IMR-90 (cell line): ENCODE results near the gene PRICKLE2. TPM values are rescaled to one million over a fixed set of nuclear protein-coding genes. Genes with fewer than 3 reads are reported as not detected.

Source experiments
- ATAC-seq: fragments of 200-7000 bp; cut with Tn5 transposase; 2 replicates; pipeline ENCODE4 v1.9.1; 2020; ENCODE audit warnings: low read depth, mild to moderate bottlenecking, moderate library complexity
- BruUV-seq: library from RNA; stranded (reverse); fragments of 400-500 nt; replicated peaks from 2 replicates; lab custom pipeline; 2021; lab: Mats Ljungman, UMichigan
- CTCF ChIA-PET: fragments of 300-600 bp; formaldehyde crosslinking; extraction: SDS; loops from one replicate; lab custom pipeline; 2021; ENCODE audit warnings: antibody characterized with exemption; lab: Yijun Ruan, JAX
- POLR2A ChIA-PET: fragments of 300-600 bp; sonication (Branson Sonifier 250); formaldehyde crosslinking; loops from one replicate; lab custom pipeline; 2022; ENCODE audit warnings: antibody characterized with exemption; ENCODE audit not compliant: unreplicated experiment; lab: Charles Lee
- DNase-seq: peaks from one replicate; pipeline ENCODE4 v3.0.0; 2013
- H2AFZ ChIP-seq: replicated peaks from 2 replicates; pipeline ENCODE3; 2013; ENCODE audit warnings: low read length, mild to moderate bottlenecking; ENCODE audit not compliant: poor library complexity
- H2AK5ac ChIP-seq: 2 replicates; pipeline ENCODE4 v1.6.1; 2013; ENCODE audit warnings: low read depth, low read length, inconsistent platforms
- H2AK9ac ChIP-seq: replicated peaks from 2 replicates; pipeline ENCODE3; 2013; ENCODE audit warnings: mild to moderate bottlenecking, low read depth, low read length, moderate library complexity; ENCODE audit not compliant: poor library complexity
- H2BK120ac ChIP-seq: 2 replicates; pipeline ENCODE4 v1.6.1; 2013; ENCODE audit warnings: low read depth, low read length, inconsistent platforms
- H2BK15ac ChIP-seq: 3 replicates; pipeline ENCODE4 v1.6.1; 2013; ENCODE audit warnings: low read depth, low read length, inconsistent platforms
- H2BK20ac ChIP-seq: 2 replicates; pipeline ENCODE4 v1.6.1; 2013; ENCODE audit warnings: low read depth, mild to moderate bottlenecking, inconsistent platforms, low read length, moderate library complexity
- H2BK5ac ChIP-seq: 2 replicates; pipeline ENCODE4 v1.6.1; 2013; ENCODE audit warnings: mild to moderate bottlenecking, low read depth, low read length, inconsistent platforms; ENCODE audit not compliant: poor library complexity, severe bottlenecking
- H3K14ac ChIP-seq: replicated peaks from 2 replicates; pipeline ENCODE4 v1.6.1; 2013; ENCODE audit warnings: low read depth, low read length, inconsistent platforms
- H3K18ac ChIP-seq: 2 replicates; pipeline ENCODE4 v1.6.1; 2013; ENCODE audit warnings: low read depth, low read length, control low read depth
- H3K23ac ChIP-seq: 2 replicates; pipeline ENCODE4 v1.6.1; 2013; ENCODE audit warnings: low read depth, low read length, inconsistent platforms
- H3K27ac ChIP-seq: 2 replicates; pipeline ENCODE4 v1.5.1; 2013; ENCODE audit warnings: mild to moderate bottlenecking, control low read depth, low read length; ENCODE audit not compliant: insufficient read depth
- H3K27me3 ChIP-seq: 2 replicates; pipeline ENCODE4 v1.6.1; 2013; ENCODE audit warnings: low read length; ENCODE audit not compliant: control insufficient read depth, insufficient read depth
- H3K36me3 ChIP-seq: 2 replicates; pipeline ENCODE4 v1.6.1; 2013; ENCODE audit warnings: low read length, mixed read lengths; ENCODE audit not compliant: control insufficient read depth, insufficient read depth
- H3K4ac ChIP-seq: 2 replicates; pipeline ENCODE4 v1.6.1; 2013; ENCODE audit warnings: low read depth, low read length, inconsistent platforms
- H3K4me1 ChIP-seq: 2 replicates; pipeline ENCODE4 v1.6.1; 2013; ENCODE audit warnings: low read length, mixed read lengths; ENCODE audit not compliant: control insufficient read depth, insufficient read depth
- H3K4me2 ChIP-seq: 2 replicates; pipeline ENCODE4 v1.6.1; 2013; ENCODE audit warnings: low read depth, mild to moderate bottlenecking, control low read depth, low read length, moderate library complexity
- H3K4me3 ChIP-seq: 2 replicates; pipeline ENCODE4 v1.5.1; 2013; ENCODE audit warnings: low read depth, mild to moderate bottlenecking, control low read depth, low read length, moderate library complexity; ENCODE audit not compliant: insufficient read depth
- H3K56ac ChIP-seq: 2 replicates; pipeline ENCODE4 v1.6.1; 2013; ENCODE audit warnings: low read length, inconsistent platforms; ENCODE audit not compliant: insufficient read depth; ENCODE audit errors: extremely low read depth
- H3K79me1 ChIP-seq, 2 experiments: 2 replicates each; pipeline ENCODE4 v1.6.1; 2013; ENCODE audit warnings: low read length in 2 of 2, inconsistent platforms in 1 of 2, low read depth in 1 of 2
- H3K9ac ChIP-seq: 2 replicates; pipeline ENCODE4 v1.6.1; 2013; ENCODE audit warnings: low read depth, low read length, control low read depth
- H3K9me1 ChIP-seq: 2 replicates; pipeline ENCODE4 v1.6.1; 2013; ENCODE audit warnings: low read length, inconsistent platforms; ENCODE audit not compliant: insufficient read depth
- H3K9me3 ChIP-seq: 2 replicates; pipeline ENCODE4 v1.6.1; 2013; ENCODE audit warnings: low read length; ENCODE audit not compliant: control insufficient read depth, insufficient read depth
- H4K20me1 ChIP-seq: 2 replicates; pipeline ENCODE4 v1.6.1; 2013; ENCODE audit warnings: low read length, inconsistent platforms; ENCODE audit not compliant: insufficient read depth
- H4K5ac ChIP-seq: 2 replicates; pipeline ENCODE4 v1.6.1; 2013; ENCODE audit warnings: mild to moderate bottlenecking, low read depth, low read length, control low read depth
- H4K8ac ChIP-seq, 2 experiments: 2 replicates each; pipeline ENCODE4 v1.6.1; 2013; ENCODE audit warnings: low read depth in 2 of 2, low read length in 2 of 2, control low read depth in 1 of 2, inconsistent platforms in 1 of 2
- H4K91ac ChIP-seq: 2 replicates; pipeline ENCODE4 v1.6.1; 2013; ENCODE audit warnings: low read depth, low read length, inconsistent platforms; ENCODE audit not compliant: insufficient read depth
- BHLHE40 ChIP-seq: fragments of 150-350 bp; IDR thresholded peaks from 2 replicates; pipeline ENCODE4 v1.6.1; 2016; ENCODE audit warnings: mild to moderate bottlenecking, low read depth, low read length
- CEBPB ChIP-seq: IDR thresholded peaks from 2 replicates; pipeline ENCODE4 v1.6.1; 2012; ENCODE audit warnings: low read depth, low read length, improper control_type of control experiment
- CHD1 ChIP-seq: IDR thresholded peaks from 2 replicates; pipeline ENCODE4 v1.6.1; 2012; ENCODE audit warnings: low read depth, low read length, improper control_type of control experiment
- ELK1 ChIP-seq: fragments of 150-350 bp; IDR thresholded peaks from 2 replicates; pipeline ENCODE4 v1.6.1; 2016; ENCODE audit warnings: low read depth, mild to moderate bottlenecking, low read length, moderate library complexity, borderline replicate concordance
- FOS ChIP-seq: fragments of 150-350 bp; IDR thresholded peaks from 2 replicates; pipeline ENCODE4 v1.6.1; 2016; ENCODE audit warnings: low read depth, low read length
- MAFK ChIP-seq: IDR thresholded peaks from 2 replicates; pipeline ENCODE4 v1.6.1; 2012; ENCODE audit warnings: low read depth, low read length, improper control_type of control experiment
- MAZ ChIP-seq: IDR thresholded peaks from 2 replicates; pipeline ENCODE4 v1.6.1; 2012; ENCODE audit warnings: low read depth, mild to moderate bottlenecking, low read length, improper control_type of control experiment, moderate library complexity, borderline replicate concordance
- MXI1 ChIP-seq: IDR thresholded peaks from 2 replicates; pipeline ENCODE4 v1.6.1; 2012; ENCODE audit warnings: low read depth, mild to moderate bottlenecking, low read length, moderate library complexity, borderline replicate concordance
- NFE2L2 ChIP-seq: fragments of 150-350 bp; IDR thresholded peaks from 2 replicates; pipeline ENCODE4 v1.6.1; 2016; ENCODE audit warnings: low read depth, mild to moderate bottlenecking, low read length
- POLR2A ChIP-seq: IDR thresholded peaks from 2 replicates; pipeline ENCODE4 v1.6.1; 2012; ENCODE audit warnings: mild to moderate bottlenecking, low read depth, low read length
- RAD21 ChIP-seq: IDR thresholded peaks from 2 replicates; pipeline ENCODE4 v1.6.1; 2012; ENCODE audit warnings: low read length, improper control_type of control experiment
- RCOR1 ChIP-seq: IDR thresholded peaks from 2 replicates; pipeline ENCODE4 v1.6.1; 2012; ENCODE audit warnings: mild to moderate bottlenecking, low read length, improper control_type of control experiment; ENCODE audit not compliant: insufficient replicate concordance
- RFX5 ChIP-seq: IDR thresholded peaks from 2 replicates; pipeline ENCODE4 v1.8.0; 2012; ENCODE audit warnings: low read depth, mild to moderate bottlenecking, low read length, moderate library complexity
- SMC3 ChIP-seq: fragments of 150-350 bp; IDR thresholded peaks from 2 replicates; pipeline ENCODE4 v1.6.1; 2016; ENCODE audit warnings: low read depth, mild to moderate bottlenecking, antibody characterized with exemption, low read length, moderate library complexity
- WGBS, 2 experiments: methylation state at CpG; one replicate each; pipeline versions ENCODE4 v1.1.5 to v1.1.7; 2013; ENCODE audit warnings: missing lambda C conversion rate in 2 of 2; ENCODE audit not compliant: insufficient read length in 1 of 2; ENCODE audit errors: extremely low coverage in 2 of 2; 5-methylcytosine and 5-hydroxymethylcytosine counted together
- dilution Hi-C: fragments of 300-500 bp; cut with HindIII; formaldehyde crosslinking; loops from one replicate; pipeline ENCODE4 v1.14.3; 2018; ENCODE audit warnings: low sequenced_read_pairs; ENCODE audit not compliant: unreplicated experiment
- in situ Hi-C: fragments of 300-500 bp; cut with MboI; formaldehyde crosslinking; loops from 3 replicates; pipeline ENCODE4 v1.14.3; 2019; ENCODE audit warnings: low sequenced_read_pairs, inconsistent platforms, mixed read lengths
- intact Hi-C: fragments of 100-400 bp; cut with micrococcal nuclease; formaldehyde crosslinking; loops from 2 replicates; pipeline ENCODE4 v1.10.0; 2022
- polyA plus RNA-seq, 3 experiments: library from polyadenylated mRNA; depleted of rRNA; stranded (reverse); fragments of >200 nt; gene quantifications; 2 replicates each; pipeline ENCODE4 v1.2.3, GENCODE V29; 2012; ENCODE audit warnings: low replicate concordance in 1 of 3
- total RNA-seq: library from RNA; depleted of rRNA; stranded (reverse); fragments of >200 nt; gene quantifications from 2 replicates; pipeline ENCODE4 v1.2.3, GENCODE V29; 2012
- TF ChIP-seq, protein P1 (sequence below): conservative IDR thresholded peaks from 2 replicates; pipeline ENCODE4 v1.5.1; 2012; ENCODE audit warnings: mild to moderate bottlenecking, low read depth, low read length, improper control_type of control experiment
- TF ChIP-seq, protein P2 (sequence below): fragments of 150-350 bp; IDR thresholded peaks from 2 replicates; pipeline ENCODE4 v1.6.1; 2017; ENCODE audit warnings: mild to moderate bottlenecking, antibody characterized with exemption, low read length, low read depth

PRICKLE2 gene
- total and polyA plus RNA-seq, 2 of the 4 experiments (the other 2 are of a cell fraction) = 4.1 to 14.2 TPM

DNA sequence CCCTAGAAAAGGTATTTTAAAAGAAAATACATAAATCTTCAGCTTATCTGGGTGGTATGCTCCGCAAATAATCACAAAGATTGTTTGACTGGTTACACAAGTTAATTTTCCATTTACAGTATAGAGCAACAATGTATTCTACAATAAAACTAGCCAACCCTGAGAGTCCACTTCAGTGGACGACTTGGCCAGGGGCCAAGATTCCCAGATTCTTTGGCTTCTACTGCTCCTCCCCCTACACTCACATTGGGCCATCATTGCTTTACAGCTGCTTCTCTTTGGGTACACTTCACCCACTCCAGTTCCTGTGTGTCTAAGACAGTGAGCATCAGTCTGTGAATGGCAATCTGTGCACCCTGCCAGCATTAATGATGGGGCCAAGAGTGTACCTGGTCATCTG is 17.2 kb upstream of the PRICKLE2 start:
- Histone ChIP-seq H4K5ac (no peak overlapping the region), H3K23ac (no peak overlapping the region; the same call in 1 of the 2 replicates), H2BK5ac (no peak overlapping the region), H4K20me1 (no peaks in the 10 kb centered on the region; the same call in 1 of the 2 replicates), H3K4me1 (peaks cover 13% of the 10 kb centered on the region), H3K4me2 (no peak overlapping the region), H3K79me1 (peaks cover 52 to 70% of the 10 kb centered on the region in 2 experiments), H4K91ac (no peak overlapping the region; the same call in 1 of the 2 replicates), H2AFZ (no peak overlapping the region), H3K9ac (no peak overlapping the region), H2AK9ac (no peak overlapping the region), H2BK15ac (0 out of 3 replicates have a peak overlapping the region, but pooled peaks have one; percentile 6), H3K27ac (no peak overlapping the region), H3K4ac (peak overlapping the region; percentile 42), H2AK5ac (no peak overlapping the region; the same call in 1 of the 2 replicates), H3K4me3 (no peak overlapping the region), H3K27me3 (no peaks in the 10 kb centered on the region), H2BK120ac (no peak overlapping the region), H3K18ac (no peak overlapping the region), H3K14ac (peak overlapping the region; percentile 10; the same call in 1 of the 2 replicates), H2BK20ac (no peak overlapping the region), H3K56ac (no peak overlapping the region), H4K8ac (no peak overlapping the region), H3K9me3 (peaks cover 2% of the 10 kb centered on the region; the same call in 1 of the 2 replicates), H3K36me3 (peaks cover 5% of the 10 kb centered on the region), H3K9me1 (peaks cover 15% of the 10 kb centered on the region)
- ChIA-PET CTCF (no interaction called here), POLR2A (no interaction called here)
- WGBS, 2 experiments = no CpG with 5 or more reads among the region's 2 CpGs
- DNase-seq (no peak), ATAC-seq (no peak)
- intact Hi-C loops (no loop called here), dilution Hi-C loops (no loop called here), in situ Hi-C loops (no loop called here)
- BruUV-seq = no TSS peak
- TF ChIP-seq MAFK (no peak), CEBPB (no peak), CHD1 (no peak), SMC3 (no peak), FOS (no peak), MXI1 (no peak), BHLHE40 (no peak), RCOR1 (no peak), NFE2L2 (no peak), RFX5 (no peak), ELK1 (no peak), MAZ (no peak), RAD21 (no peak), POLR2A (no peak)
- TF ChIP-seq, protein P1, sequence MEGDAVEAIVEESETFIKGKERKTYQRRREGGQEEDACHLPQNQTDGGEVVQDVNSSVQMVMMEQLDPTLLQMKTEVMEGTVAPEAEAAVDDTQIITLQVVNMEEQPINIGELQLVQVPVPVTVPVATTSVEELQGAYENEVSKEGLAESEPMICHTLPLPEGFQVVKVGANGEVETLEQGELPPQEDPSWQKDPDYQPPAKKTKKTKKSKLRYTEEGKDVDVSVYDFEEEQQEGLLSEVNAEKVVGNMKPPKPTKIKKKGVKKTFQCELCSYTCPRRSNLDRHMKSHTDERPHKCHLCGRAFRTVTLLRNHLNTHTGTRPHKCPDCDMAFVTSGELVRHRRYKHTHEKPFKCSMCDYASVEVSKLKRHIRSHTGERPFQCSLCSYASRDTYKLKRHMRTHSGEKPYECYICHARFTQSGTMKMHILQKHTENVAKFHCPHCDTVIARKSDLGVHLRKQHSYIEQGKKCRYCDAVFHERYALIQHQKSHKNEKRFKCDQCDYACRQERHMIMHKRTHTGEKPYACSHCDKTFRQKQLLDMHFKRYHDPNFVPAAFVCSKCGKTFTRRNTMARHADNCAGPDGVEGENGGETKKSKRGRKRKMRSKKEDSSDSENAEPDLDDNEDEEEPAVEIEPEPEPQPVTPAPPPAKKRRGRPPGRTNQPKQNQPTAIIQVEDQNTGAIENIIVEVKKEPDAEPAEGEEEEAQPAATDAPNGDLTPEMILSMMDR = no peak
- TF ChIP-seq, protein P2, sequence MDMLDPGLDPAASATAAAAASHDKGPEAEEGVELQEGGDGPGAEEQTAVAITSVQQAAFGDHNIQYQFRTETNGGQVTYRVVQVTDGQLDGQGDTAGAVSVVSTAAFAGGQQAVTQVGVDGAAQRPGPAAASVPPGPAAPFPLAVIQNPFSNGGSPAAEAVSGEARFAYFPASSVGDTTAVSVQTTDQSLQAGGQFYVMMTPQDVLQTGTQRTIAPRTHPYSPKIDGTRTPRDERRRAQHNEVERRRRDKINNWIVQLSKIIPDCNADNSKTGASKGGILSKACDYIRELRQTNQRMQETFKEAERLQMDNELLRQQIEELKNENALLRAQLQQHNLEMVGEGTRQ = no peak
